GM12878 (cell line): Measurements from ENCODE around the gene XIRP1. TPM values are rescaled to one million over a fixed set of nuclear protein-coding genes. Genes with fewer than 3 reads are reported as not detected.
A peak's percentile ranks its signal among the peaks of the same experiment; 100 is the strongest.

ENCODE experiments used
- ATAC-seq: fragments of 200-7000 bp; cut with Tn5 transposase; 3 replicates; pipeline ENCODE4 v1.9.1; 2020; ENCODE audit warnings: mild to moderate bottlenecking, moderate library complexity
- BruUV-seq: library from RNA; stranded (reverse); fragments of 400-500 nt; replicated peaks from 2 replicates; lab custom pipeline; 2021; lab: Mats Ljungman, UMichigan
- CTCF ChIA-PET: fragments of 300-600 bp; sonication (Branson Sonifier 250); formaldehyde crosslinking; extraction: SDS; loops from one replicate; lab custom pipeline; 2021; ENCODE audit warnings: inconsistent platforms; lab: Yijun Ruan, JAX
- POLR2A ChIA-PET: fragments of 350-600 bp; formaldehyde crosslinking; extraction: SDS; loops from one replicate; lab custom pipeline; 2021; ENCODE audit warnings: inconsistent platforms; lab: Charles Lee
- RAD21 ChIA-PET: fragments of 300-600 bp; sonication (Branson Sonifier 250); formaldehyde crosslinking; loops from one replicate; lab custom pipeline; 2023; ENCODE audit warnings: antibody characterized with exemption; ENCODE audit not compliant: unreplicated experiment; lab: Charles Lee
- SMC1A ChIA-PET: fragments of 300-600 bp; sonication (Branson Sonifier 250); formaldehyde crosslinking; loops from one replicate; lab custom pipeline; 2023; ENCODE audit not compliant: unreplicated experiment, uncharacterized antibody; lab: Charles Lee
- DNase-seq: peaks from one replicate; pipeline ENCODE4 v3.0.0-alpha.2; 2011; ENCODE audit warnings: low read depth, low spot score
- FAIRE-seq: peaks from 3 replicates; lab custom pipeline; 2011; peaks lifted over from hg19 to GRCh38; lab: Jason Lieb, UNC
- H2AFZ ChIP-seq: 2 replicates; pipeline ENCODE4 v1.6.0; 2011; ENCODE audit warnings: low read depth, low read length, control low read depth; ENCODE audit not compliant: control insufficient read depth
- H3K27ac ChIP-seq: 2 replicates; pipeline ENCODE4 v1.5.1; 2011; ENCODE audit warnings: control low read depth; ENCODE audit not compliant: control insufficient read depth, insufficient read depth
- H3K27me3 ChIP-seq, 2 experiments: replicated peaks in 1 of 2; 2 replicates each; pipeline versions ENCODE4 v1.6.0 to v1.6.1; 2011; ENCODE audit warnings: low read length in 1 of 2; ENCODE audit not compliant: control insufficient read depth in 2 of 2, insufficient read depth in 2 of 2
- H3K36me3 ChIP-seq, 2 experiments: 2 replicates each; pipeline ENCODE4 v1.5.1; 2011; ENCODE audit warnings: low read length in 1 of 2; ENCODE audit not compliant: control insufficient read depth in 2 of 2, insufficient read depth in 2 of 2
- H3K4me1 ChIP-seq: 2 replicates; pipeline ENCODE4 v1.6.1; 2011; ENCODE audit warnings: mild to moderate bottlenecking, low read length, moderate library complexity, mixed read lengths; ENCODE audit not compliant: control insufficient read depth, insufficient read depth
- H3K4me2 ChIP-seq: 2 replicates; pipeline ENCODE4 v1.6.0; 2011; ENCODE audit warnings: control low read depth; ENCODE audit not compliant: control insufficient read depth, insufficient read depth
- H3K4me3 ChIP-seq: fragments of 200-600 bp; sonication (generic); 2 replicates; pipeline ENCODE4 v1.5.1; 2016
- H3K79me2 ChIP-seq: 2 replicates; pipeline ENCODE4 v1.6.0; 2011; ENCODE audit warnings: low read length; ENCODE audit not compliant: control insufficient read depth, insufficient read depth
- H3K9ac ChIP-seq: 2 replicates; pipeline ENCODE4 v1.8.0; 2011; ENCODE audit warnings: low read length, control low read depth, mixed read lengths; ENCODE audit not compliant: control insufficient read depth, insufficient read depth
- H3K9me3 ChIP-seq: replicated peaks from 3 replicates; pipeline ENCODE4 v1.5.1; 2011; ENCODE audit warnings: mild to moderate bottlenecking, low read length; ENCODE audit not compliant: control insufficient read depth, insufficient read depth
- H4K20me1 ChIP-seq: 2 replicates; pipeline ENCODE4 v1.6.0; 2011; ENCODE audit not compliant: control insufficient read depth, insufficient read depth
- CBX5 ChIP-seq: sonication (generic); IDR thresholded peaks from 2 replicates; pipeline ENCODE4 v1.6.1; 2016; ENCODE audit warnings: low read depth, moderate library complexity, mild to moderate bottlenecking, inconsistent platforms
- CEBPZ ChIP-seq: fragments of 150-350 bp; IDR thresholded peaks from 2 replicates; pipeline ENCODE4 v1.6.1; 2016; ENCODE audit warnings: low read depth, low read length
- LARP7 ChIP-seq: fragments of 450-650 bp; IDR thresholded peaks from 2 replicates; pipeline ENCODE4 v1.6.1; 2017; ENCODE audit warnings: mild to moderate bottlenecking
- NFYB ChIP-seq: IDR thresholded peaks from 2 replicates; pipeline ENCODE4 v1.6.1; 2011; ENCODE audit warnings: low read depth, mild to moderate bottlenecking, low read length, improper control_type of control experiment, moderate library complexity; ENCODE audit not compliant: insufficient read depth
- NKRF ChIP-seq: fragments of 450-650 bp; conservative IDR thresholded peaks from 2 replicates; pipeline ENCODE4 v1.6.1; 2017; ENCODE audit warnings: mild to moderate bottlenecking, moderate library complexity
- PBX3 ChIP-seq: IDR thresholded peaks from 2 replicates; pipeline ENCODE4 v1.6.1; 2011; ENCODE audit warnings: mild to moderate bottlenecking, low read depth, low read length, moderate library complexity; ENCODE audit not compliant: insufficient replicate concordance
- POLR2AphosphoS2 ChIP-seq: IDR thresholded peaks from 2 replicates; pipeline ENCODE4 v1.6.1; 2011; ENCODE audit warnings: low read depth, mild to moderate bottlenecking, low read length, improper control_type of control experiment, moderate library complexity
- RCOR1 ChIP-seq: conservative IDR thresholded peaks from 2 replicates; pipeline ENCODE4 v1.6.1; 2012; ENCODE audit warnings: low read depth, low read length, improper control_type of control experiment
- SIN3A ChIP-seq: IDR thresholded peaks from 2 replicates; pipeline ENCODE4 v1.6.1; 2012; ENCODE audit warnings: low read depth, low read length, improper control_type of control experiment
- SMAD1 ChIP-seq: fragments of 450-650 bp; IDR thresholded peaks from 2 replicates; pipeline ENCODE4 v1.6.1; 2018; ENCODE audit warnings: mild to moderate bottlenecking, low read depth; ENCODE audit not compliant: partially characterized antibody
- WGBS: methylation state at CpG from one replicate; pipeline ENCODE4 v1.1.6; 2016; ENCODE audit warnings: low lambda C conversion rate; ENCODE audit not compliant: insufficient replicate concordance, insufficient coverage; ENCODE audit errors: missing lambda C conversion rate; 5-methylcytosine and 5-hydroxymethylcytosine counted together
- in situ Hi-C: fragments of 300-500 bp; cut with MboI; formaldehyde crosslinking; loops from 9 replicates; pipeline ENCODE4 v1.14.3; 2018; ENCODE audit warnings: mixed read lengths
- intact Hi-C: fragments of 100-400 bp; cut with micrococcal nuclease; formaldehyde crosslinking; loops from one replicate; pipeline ENCODE4 v1.14.2; 2022; ENCODE audit not compliant: unreplicated experiment
- polyA plus RNA-seq, 11 experiments: library from polyadenylated mRNA; depleted of rRNA in 4 of 11; unstranded in 6 of 11; stranded (reverse) in 5 of 11; fragments of >200 nt; fragmentation: Nextera tagmentation in 4 of 11; fragmentation: Illumina TruSeq in 1 of 11; extraction: Ambion mirVana in 4 of 11; extraction: Trizol in 1 of 11; gene quantifications; 1 replicate in 1 of 11; 2 replicates in 10 of 11; pipeline versions ENCODE4 v1.2.1 to v1.2.3, GENCODE V29; 2011 to 2016; ENCODE audit warnings: inconsistent platforms in 2 of 11, missing spikeins in 2 of 11, low read depth in 1 of 11
- total RNA-seq, 4 experiments: library from RNA; depleted of rRNA in 3 of 4; stranded (reverse); fragments of >200 nt in 3 of 4; fragmentation: Illumina TruSeq in 1 of 4; extraction: Trizol in 1 of 4; gene quantifications; 2 replicates each; pipeline versions ENCODE4 v1.2.1 to v1.2.3, GENCODE V29; 2013 to 2021
- TF ChIP-seq, protein P1 (sequence below): fragments of 450-650 bp; formaldehyde crosslinking; IDR thresholded peaks from 2 replicates; pipeline ENCODE4 v1.4.0; 2022; ENCODE audit warnings: mild to moderate bottlenecking, moderate library complexity

The XIRP1 gene
- total and polyA plus RNA-seq, 10 of the 15 experiments (the other 5 are each of a cell fraction or from before 2014, with no cell fraction given) = 0.03 to 0.38 (median 0.08) TPM; not detected in 1

DNA sequence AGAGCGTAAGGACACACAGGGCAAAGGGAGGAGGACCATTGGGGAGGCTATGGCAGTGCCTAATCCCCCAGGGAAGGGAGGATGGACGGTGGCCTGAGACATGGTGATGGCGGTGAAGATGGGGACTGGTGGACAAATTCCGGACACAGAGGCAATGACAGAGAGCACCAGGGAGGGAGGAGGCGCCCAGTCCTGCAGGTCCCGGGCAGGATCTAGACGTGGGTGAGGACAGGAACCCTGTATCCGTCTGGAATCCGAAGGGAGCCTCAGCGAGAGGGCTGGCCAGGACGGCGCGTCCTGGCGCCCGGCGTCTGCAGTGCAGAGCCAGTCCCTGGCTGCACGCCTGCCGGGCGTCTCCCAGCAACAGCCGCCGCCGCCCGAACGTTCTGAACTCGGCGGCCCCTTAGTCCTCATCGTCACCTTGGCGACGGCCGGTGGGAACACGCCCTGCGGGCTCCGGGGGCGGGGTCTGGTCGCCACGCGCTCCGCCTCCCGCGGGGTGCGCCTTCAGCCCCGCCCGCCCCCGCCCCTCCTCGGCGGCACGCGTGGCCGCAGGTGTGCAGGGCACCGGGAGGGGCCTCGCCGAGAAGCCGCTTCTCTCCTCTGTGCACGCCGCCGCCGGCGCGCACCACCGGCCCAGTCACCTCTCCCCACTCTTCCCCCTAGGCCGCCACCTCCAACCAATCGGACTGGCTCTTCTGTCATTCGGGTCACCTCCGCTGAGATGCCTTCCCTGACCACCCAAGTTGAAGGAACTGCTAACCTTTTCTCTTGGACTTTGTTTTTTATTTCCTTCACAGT, 11.6 kb downstream of the XIRP1 start:
- no peaks in the 10 kb centered on the region for H4K20me1 ChIP-seq
- peak overlapping the region; percentile 58 for H2AFZ ChIP-seq
- ATAC-seq = peak; percentile 94
- no peaks in the 10 kb centered on the region for H3K27me3 ChIP-seq
- intact Hi-C loops (loop anchor here (2.0 kb wide), 1 partner anchor 80 kb away; no protein-coding TSS in a partner anchor), in situ Hi-C loops (no loop called here)
- H3K4me2 ChIP-seq = peak overlapping the region; percentile 75
- WGBS = 5% methylated on average over 45 of the region's 64 CpGs
- no peaks in the 10 kb centered on the region for H3K36me3 ChIP-seq
- SMC1A ChIA-PET = interaction anchor here (0.6 to 25.3 kb wide), 3 partner anchors 10 to 107 kb away, joined by 3 to 648 read pairs (median 34); partner anchors contain the start of gene CX3CR1
- peak; percentile 39 for DNase-seq
- peak overlapping the region; percentile 61; the same call in 1 of the 2 replicates for H3K4me3 ChIP-seq
- H3K27ac ChIP-seq = no peak overlapping the region
- peaks cover 12% of the 10 kb centered on the region for H3K4me1 ChIP-seq
- H3K9ac ChIP-seq = no peak overlapping the region
- RAD21 ChIA-PET = interaction anchor here (3.6 kb wide), 1 partner anchor 108 kb away, joined by 31 read pairs; no protein-coding TSS in a partner anchor
- H3K9me3 ChIP-seq = no peaks in the 10 kb centered on the region
- CTCF ChIA-PET = interaction anchor here (0.9 to 5.0 kb wide), 7 partner anchors 9 to 111 kb away, joined by 3 to 39 read pairs (median 21); no protein-coding TSS in a partner anchor
- no TSS peak for BruUV-seq
- FAIRE-seq = peak; percentile 70
- POLR2A ChIA-PET = interaction anchor here (0.6 kb wide), 1 partner anchor 33 kb away, joined by 3 read pairs; no protein-coding TSS in a partner anchor
- H3K79me2 ChIP-seq = no peaks in the 10 kb centered on the region
- TF ChIP-seq CEBPZ = no peak
- TF ChIP-seq LARP7 = 0 out of 2 replicates have a peak, but pooled peaks have one; percentile 50
- TF ChIP-seq, protein P1, sequence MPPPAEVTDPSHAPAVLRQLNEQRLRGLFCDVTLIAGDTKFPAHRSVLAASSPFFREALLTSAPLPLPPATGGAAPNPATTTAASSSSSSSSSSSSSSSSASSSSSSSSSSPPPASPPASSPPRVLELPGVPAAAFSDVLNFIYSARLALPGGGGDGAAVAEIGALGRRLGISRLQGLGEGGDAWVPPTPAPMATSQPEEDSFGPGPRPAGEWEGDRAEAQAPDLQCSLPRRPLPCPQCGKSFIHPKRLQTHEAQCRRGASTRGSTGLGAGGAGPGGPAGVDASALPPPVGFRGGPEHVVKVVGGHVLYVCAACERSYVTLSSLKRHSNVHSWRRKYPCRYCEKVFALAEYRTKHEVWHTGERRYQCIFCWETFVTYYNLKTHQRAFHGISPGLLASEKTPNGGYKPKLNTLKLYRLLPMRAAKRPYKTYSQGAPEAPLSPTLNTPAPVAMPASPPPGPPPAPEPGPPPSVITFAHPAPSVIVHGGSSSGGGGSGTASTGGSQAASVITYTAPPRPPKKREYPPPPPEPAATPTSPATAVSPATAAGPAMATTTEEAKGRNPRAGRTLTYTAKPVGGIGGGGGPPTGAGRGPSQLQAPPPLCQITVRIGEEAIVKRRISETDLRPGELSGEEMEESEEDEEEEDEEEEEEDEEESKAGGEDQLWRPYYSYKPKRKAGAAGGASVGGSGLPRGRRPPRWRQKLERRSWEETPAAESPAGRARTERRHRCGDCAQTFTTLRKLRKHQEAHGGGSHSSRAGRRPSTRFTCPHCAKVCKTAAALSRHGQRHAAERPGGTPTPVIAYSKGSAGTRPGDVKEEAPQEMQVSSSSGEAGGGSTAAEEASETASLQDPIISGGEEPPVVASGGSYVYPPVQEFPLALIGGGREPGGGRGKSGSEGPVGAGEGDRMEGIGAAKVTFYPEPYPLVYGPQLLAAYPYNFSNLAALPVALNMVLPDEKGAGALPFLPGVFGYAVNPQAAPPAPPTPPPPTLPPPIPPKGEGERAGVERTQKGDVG (CRISPR knock-in tag) = no peak
- TF ChIP-seq CBX5 = no peak
- TF ChIP-seq RCOR1 = no peak
- TF ChIP-seq PBX3 = no peak
- no peak for TF ChIP-seq POLR2AphosphoS2
- no peak for TF ChIP-seq NFYB
- peak; percentile 77; the same call in 1 of the 2 replicates for TF ChIP-seq SIN3A
- TF ChIP-seq NKRF = peak; percentile 48; the same call in 1 of the 2 replicates
- no peak for TF ChIP-seq SMAD1
